D721Med (cell line): ENCODE measurements around the gene FXYD5.
A peak's percentile ranks its signal among the peaks of the same experiment; 100 is the strongest.

Experiments
- DNase-seq: peaks from one replicate; pipeline ENCODE4 v3.0.0; 2011; ENCODE audit warnings: low spot score; ENCODE audit not compliant: insufficient read length
- FAIRE-seq: peaks from 2 replicates; lab custom pipeline; 2011; peaks lifted over from hg19 to GRCh38; lab: Jason Lieb, UNC
- CTCF ChIP-seq: IDR thresholded peaks from 2 replicates; pipeline ENCODE4 v1.5.1; 2012; ENCODE audit warnings: mild to moderate bottlenecking, control low read depth; ENCODE audit not compliant: insufficient read depth; ENCODE audit errors: missing control alignments

The FXYD5 gene

DNA sequence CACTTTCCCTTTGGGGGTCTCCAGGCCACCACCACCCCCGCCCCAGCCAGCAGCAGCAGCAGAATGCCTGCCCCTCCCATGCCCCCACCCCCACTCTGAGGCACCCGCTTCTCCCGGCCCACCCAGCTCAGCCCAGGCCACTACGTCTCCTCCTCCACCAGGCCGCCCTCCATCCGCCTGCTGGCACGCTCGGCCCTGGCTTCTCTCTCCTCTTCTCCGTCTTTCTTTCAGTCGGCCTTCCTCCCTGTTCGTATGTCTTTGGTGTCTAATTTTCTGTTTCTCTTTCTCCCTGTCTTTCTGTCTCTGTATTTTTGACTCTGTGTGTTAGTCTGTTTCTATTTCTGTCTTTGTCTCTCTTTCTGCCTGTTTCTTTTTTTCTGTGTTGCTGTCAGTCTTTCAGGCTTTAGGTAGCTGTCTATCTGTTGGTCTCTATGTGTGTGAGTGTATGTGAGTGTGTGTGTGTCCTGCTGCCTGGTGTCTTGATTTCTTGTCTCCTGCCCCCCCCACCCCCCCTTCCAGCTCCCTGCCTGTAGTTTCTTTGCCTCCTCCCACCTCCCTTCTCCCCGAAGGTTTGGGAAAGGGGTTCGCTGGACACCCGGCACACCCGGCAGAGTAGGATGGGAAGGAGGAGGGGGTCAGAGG, 19.8 kb upstream of the FXYD5 start, which contains the start of gene LGI4:
Gene LGI4 (minus strand): TSS at position 459 of the 642 bp plus-strand sequence. CDS start 379 bp downstream, at position 80.
- FAIRE-seq (no peak), DNase-seq (no peak)
- TF ChIP-seq CTCF, result no peak

- DNase-seq (peak; percentile 98), FAIRE-seq (no peak)
- peak; percentile 70 for TF ChIP-seq CTCF
Observed at GRCh38 chr19:35135389-35135909, 19.1 kb upstream of the FXYD5 start.

DNA sequence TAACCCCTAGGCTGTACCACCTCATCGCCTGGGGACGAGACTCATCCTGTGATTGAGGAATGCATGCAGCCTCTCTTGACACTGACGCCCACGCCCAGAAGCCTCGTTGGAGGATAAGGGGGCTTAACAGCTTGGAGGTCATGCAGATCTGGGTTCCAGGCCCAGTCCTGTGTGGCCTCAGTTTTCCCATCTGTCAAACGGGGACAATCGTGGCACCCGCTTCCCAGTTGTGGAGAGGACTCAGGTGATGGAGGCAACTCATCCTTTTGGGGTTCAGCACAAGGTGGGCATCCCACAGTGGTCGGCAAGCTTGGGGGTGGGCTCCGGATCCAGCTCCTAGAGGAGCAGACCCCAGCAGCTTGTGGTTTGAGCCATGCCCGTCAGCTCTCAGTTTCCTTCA, 18.3 kb upstream of the FXYD5 start:
- DNase-seq (no peak), FAIRE-seq (no peak)
- no peak for TF ChIP-seq CTCF

DNA sequence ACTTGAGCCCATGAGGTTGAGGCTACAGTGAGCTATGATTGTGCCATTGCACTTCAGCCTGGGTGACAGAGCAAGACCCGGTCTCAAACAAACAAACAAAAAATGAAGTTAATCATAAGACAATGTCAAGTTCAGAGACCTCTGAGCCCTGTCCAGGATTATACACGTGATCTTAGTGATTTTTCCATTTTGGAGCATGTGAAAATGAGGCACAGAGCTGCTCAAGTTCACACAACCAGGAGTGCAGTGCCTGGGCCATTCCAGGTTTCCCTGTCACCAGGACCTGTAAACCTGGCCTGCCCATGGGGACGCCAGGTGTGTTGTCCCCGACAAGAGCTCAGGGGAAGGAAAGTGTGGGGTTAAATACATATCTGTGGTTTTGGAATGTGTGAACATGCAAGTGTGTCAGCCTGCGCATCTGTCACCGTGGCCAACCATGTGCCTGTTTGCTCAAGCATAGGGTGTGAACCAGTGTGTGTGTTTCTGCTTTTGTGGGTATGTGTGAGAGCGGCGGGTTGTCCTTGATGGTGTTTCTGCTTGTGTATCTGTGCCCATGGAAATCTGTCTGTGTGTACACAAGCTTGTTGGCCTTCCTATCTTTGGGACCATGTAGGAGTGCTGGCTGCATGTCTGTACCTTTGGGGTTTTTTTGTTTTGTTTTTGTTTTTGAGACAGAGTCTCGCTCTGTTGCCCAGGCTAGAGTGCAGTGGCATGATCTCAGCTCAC, 17.4 kb upstream of the FXYD5 start:
- TF ChIP-seq CTCF, result no peak
- FAIRE-seq (no peak), DNase-seq (no peak)

DNA sequence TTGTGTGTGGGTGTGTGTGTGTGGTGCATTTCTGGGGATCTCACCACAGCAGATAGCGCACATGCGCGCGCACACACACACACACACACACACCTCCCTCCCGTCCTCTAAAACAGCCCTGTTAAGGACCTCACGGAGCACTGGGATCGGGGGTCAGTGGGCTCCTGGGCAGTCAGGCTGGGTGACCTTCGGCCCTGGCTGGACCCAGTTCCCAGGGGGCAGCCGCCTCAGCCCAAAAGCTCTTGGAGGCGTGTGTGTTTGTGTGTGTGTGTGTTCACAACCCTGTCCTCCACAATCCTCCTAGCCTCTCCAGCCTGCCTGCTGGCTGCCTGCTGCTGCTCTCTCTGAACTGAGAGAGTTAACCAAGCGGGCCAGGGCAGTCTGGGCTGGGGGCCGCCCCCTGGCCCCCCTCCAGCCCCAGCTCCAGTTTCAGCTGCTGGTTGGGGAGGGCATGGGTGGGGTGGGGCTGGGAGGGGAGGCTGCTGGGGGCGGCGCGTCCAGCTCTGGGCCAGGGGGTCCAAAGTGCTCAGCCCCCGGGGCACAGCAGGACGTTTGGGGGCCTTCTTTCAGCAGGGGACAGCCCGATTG, 16.1 kb upstream of the FXYD5 start, which contains the start of gene FXYD1:
Gene FXYD1 (plus strand): TSS at position 520 of the 588 bp plus-strand sequence. CDS start 1,256 bp downstream, outside the sequence.
- DNase-seq (no peak), FAIRE-seq (no peak)
- no peak for TF ChIP-seq CTCF

DNA sequence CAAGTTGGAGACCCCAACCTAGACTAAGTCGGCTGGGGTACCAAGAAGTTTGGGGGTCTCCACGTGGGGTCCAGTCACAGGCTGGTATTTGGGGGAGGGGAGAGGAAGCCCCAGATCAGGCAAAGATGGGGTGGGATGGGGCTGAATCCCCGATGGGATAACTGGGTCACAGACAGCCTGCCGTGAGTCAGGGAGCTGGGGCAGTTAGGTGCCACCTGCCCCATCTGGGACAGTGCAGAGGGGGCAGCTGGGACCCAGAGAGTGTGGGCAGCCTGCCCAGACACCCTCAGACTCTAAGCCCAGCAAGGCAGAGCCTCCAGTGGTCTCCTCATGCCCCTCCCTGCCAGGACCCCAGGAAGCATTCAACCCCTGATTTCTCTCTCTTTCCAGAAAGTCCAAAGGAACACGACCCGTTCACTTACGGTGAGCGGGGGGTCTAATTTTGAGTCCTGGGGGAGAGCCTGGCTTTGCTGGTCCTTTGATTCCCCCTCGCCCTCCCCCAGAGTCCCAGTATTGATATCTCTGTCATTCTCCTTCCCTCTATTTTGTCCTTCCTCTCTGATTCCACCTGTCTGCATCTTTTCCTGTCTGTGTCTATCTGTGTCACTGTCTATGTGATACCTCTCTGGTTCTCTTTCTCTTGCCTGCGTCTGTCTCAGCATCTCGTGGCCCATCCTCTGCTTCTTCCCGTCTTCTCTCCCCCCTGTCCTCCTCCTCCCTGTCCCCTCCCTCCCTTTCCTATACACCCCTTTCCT, 14.2 kb upstream of the FXYD5 start:
- no peak for DNase-seq
- TF ChIP-seq CTCF, result no peak
- no peak for FAIRE-seq
